Hepatocyte (in vitro differentiated cells): Measurements from ENCODE around the gene LPP.

ENCODE experiments used
- CTCF ChIP-seq: fragments of 200-600 bp; sonication (generic); IDR thresholded peaks from 2 replicates; pipeline ENCODE4 v1.5.1; 2016; ENCODE audit warnings: antibody characterized with exemption, mild to moderate bottlenecking; ENCODE audit not compliant: poor library complexity
- EZH2 ChIP-seq: fragments of 200-600 bp; sonication (generic); IDR thresholded peaks from 2 replicates; pipeline ENCODE4 v1.6.1; 2016; ENCODE audit warnings: antibody characterized with exemption, mild to moderate bottlenecking, borderline replicate concordance
- EZH2phosphoT487 ChIP-seq: fragments of 200-600 bp; sonication (generic); IDR thresholded peaks from one replicate; pipeline ENCODE4 v1.6.1; 2018; ENCODE audit warnings: antibody characterized with exemption, mild to moderate bottlenecking, low read depth, moderate library complexity; ENCODE audit not compliant: unreplicated experiment, severe bottlenecking

GRCh38 chr3:188617988-188618701, 464.2 kb downstream of the LPP start:
- no peak for TF ChIP-seq CTCF
- TF ChIP-seq EZH2 = no peak
- no peak for TF ChIP-seq EZH2phosphoT487
